SK-N-SH (cell line): ENCODE results near the gene FLYWCH2. TPM values are rescaled to one million over a fixed set of nuclear protein-coding genes. Genes with fewer than 3 reads are reported as not detected.

ENCODE experiments used
- CTCF ChIA-PET: fragments of 300-600, 350-600 bp; formaldehyde crosslinking; extraction: SDS; loops from one replicate; lab custom pipeline; 2021; lab: Yijun Ruan, JAX
- POLR2A ChIA-PET: fragments of 350-600 bp; sonication (Branson Sonifier 250); formaldehyde crosslinking; extraction: SDS; loops from one replicate; lab custom pipeline; 2020; ENCODE audit warnings: antibody characterized with exemption, inconsistent platforms; lab: Yijun Ruan, JAX
- DNase-seq: peaks from one replicate; pipeline ENCODE4 v3.0.0; 2012
- H2AFZ ChIP-seq: fragments of 200-600 bp; sonication (generic); 2 replicates; pipeline ENCODE4 v1.8.1; 2016; ENCODE audit warnings: antibody characterized with exemption, mild to moderate bottlenecking, low read depth
- H3F3A ChIP-seq: fragments of 200-600 bp; sonication (generic); replicated peaks from 2 replicates; pipeline ENCODE3; 2016; ENCODE audit warnings: antibody characterized with exemption, mild to moderate bottlenecking; ENCODE audit not compliant: insufficient read depth
- H3K27ac ChIP-seq, 2 experiments: fragments of 200-500 bp in 1 of 2; fragments of 200-600 bp in 1 of 2; sonication (Bioruptor generic) in 1 of 2; sonication (generic), shearing (Covaris generic) in 1 of 2; 2 replicates each; pipeline versions ENCODE4 v1.5.1 to v1.6.1; 2014 to 2016; ENCODE audit warnings: low read depth in 2 of 2, inconsistent platforms in 1 of 2, low read length in 1 of 2, mild to moderate bottlenecking in 1 of 2, mixed read lengths in 1 of 2
- H3K27me3 ChIP-seq: fragments of 200-600 bp; sonication (generic), shearing (Covaris generic); 2 replicates; pipeline ENCODE4 v1.6.1; 2016; ENCODE audit warnings: mixed run types; ENCODE audit not compliant: insufficient read depth
- H3K36me3 ChIP-seq, 2 experiments: fragments of 200-500 bp in 1 of 2; fragments of 200-600 bp in 1 of 2; sonication (Bioruptor generic) in 1 of 2; sonication (generic) in 1 of 2; replicated peaks in 1 of 2; 2 replicates each; pipeline versions ENCODE3 to v1.5.1; 2014 to 2016; ENCODE audit warnings: low read length in 1 of 2, mild to moderate bottlenecking in 1 of 2; ENCODE audit not compliant: insufficient read depth in 2 of 2, control insufficient read depth in 1 of 2
- H3K4me1 ChIP-seq, 2 experiments: fragments of 200-500 bp in 1 of 2; fragments of 200-600 bp in 1 of 2; sonication (Bioruptor generic) in 1 of 2; sonication (generic), shearing (Covaris generic) in 1 of 2; 2 replicates each; pipeline versions ENCODE4 v1.5.1 to v1.6.1; 2014 to 2016; ENCODE audit warnings: low read depth in 1 of 2, low read length in 1 of 2, mixed run types in 1 of 2; ENCODE audit not compliant: insufficient read depth in 2 of 2, control insufficient read depth in 1 of 2
- H3K4me2 ChIP-seq: fragments of 200-600 bp; sonication (generic), shearing (Covaris generic); 2 replicates; pipeline ENCODE4 v1.6.1; 2017; ENCODE audit warnings: mixed run types
- H3K4me3 ChIP-seq, 2 experiments: fragments of 200-500 bp in 1 of 2; fragments of 200-600 bp in 1 of 2; sonication (Bioruptor generic) in 1 of 2; sonication (generic), shearing (Covaris generic) in 1 of 2; 2 replicates each; pipeline versions ENCODE4 v1.5.1 to v1.8.1; 2014 to 2016; ENCODE audit warnings: low read depth in 2 of 2, inconsistent platforms in 1 of 2, low read length in 1 of 2, mild to moderate bottlenecking in 1 of 2, mixed read lengths in 1 of 2, moderate library complexity in 1 of 2
- H3K79me2 ChIP-seq: fragments of 200-600 bp; sonication (generic); 2 replicates; pipeline ENCODE4 v1.8.1; 2017; ENCODE audit warnings: mild to moderate bottlenecking; ENCODE audit not compliant: insufficient read depth
- H3K9ac ChIP-seq: fragments of 200-600 bp; sonication (generic); 2 replicates; pipeline ENCODE4 v1.6.1; 2017; ENCODE audit warnings: mixed run types
- H3K9me2 ChIP-seq: fragments of 200-600 bp; sonication (generic); 2 replicates; pipeline ENCODE4 v1.6.1; 2017; ENCODE audit warnings: mixed run types
- H3K9me3 ChIP-seq: fragments of 200-600 bp; sonication (generic); 2 replicates; pipeline ENCODE4 v1.6.1; 2017; ENCODE audit warnings: mixed run types, mild to moderate bottlenecking, moderate library complexity
- H4K20me1 ChIP-seq: fragments of 200-600 bp; sonication (generic); 2 replicates; pipeline ENCODE4 v1.6.1; 2017; ENCODE audit warnings: mild to moderate bottlenecking, mixed run types; ENCODE audit not compliant: insufficient read depth
- CHD2 ChIP-seq: fragments of 150-350 bp; IDR thresholded peaks from 2 replicates; pipeline ENCODE4 v1.6.1; 2018; ENCODE audit warnings: low read length; ENCODE audit not compliant: partially characterized antibody
- CTCF ChIP-seq: fragments of 200-600 bp; sonication (generic); IDR thresholded peaks from 2 replicates; pipeline ENCODE4 v1.6.1; 2017; ENCODE audit warnings: antibody characterized with exemption, mild to moderate bottlenecking, moderate library complexity
- EP300 ChIP-seq, 2 experiments: IDR thresholded peaks; 2 replicates each; pipeline versions ENCODE4 v1.4.0 to v1.6.1; 2012; ENCODE audit warnings: borderline replicate concordance in 1 of 2, low read depth in 1 of 2, low read length in 1 of 2
- EZH2phosphoT487 ChIP-seq: fragments of 200-600 bp; sonication (generic); IDR thresholded peaks from 2 replicates; pipeline ENCODE4 v1.6.1; 2017; ENCODE audit warnings: low read depth, mixed run types, mild to moderate bottlenecking, antibody characterized with exemption, moderate library complexity, borderline replicate concordance
- FOSL2 ChIP-seq: IDR thresholded peaks from 2 replicates; pipeline ENCODE4 v1.4.0; 2012; ENCODE audit warnings: low read depth, mild to moderate bottlenecking, moderate library complexity, borderline replicate concordance
- FOXJ3 ChIP-seq: sonication (generic); formaldehyde crosslinking; IDR thresholded peaks from 2 replicates; pipeline ENCODE4 v1.5.1; 2020; ENCODE audit warnings: mild to moderate bottlenecking, missing genetic modification reagents
- GABPA ChIP-seq: IDR thresholded peaks from 2 replicates; pipeline ENCODE4 v1.4.0; 2012; ENCODE audit warnings: low read depth, mild to moderate bottlenecking
- GATA2 ChIP-seq: sonication (generic); formaldehyde crosslinking; IDR thresholded peaks from 2 replicates; pipeline ENCODE4 v1.5.0; 2020; ENCODE audit warnings: mild to moderate bottlenecking, missing genetic modification reagents
- JUND ChIP-seq: IDR thresholded peaks from 2 replicates; pipeline ENCODE4 v1.4.0; 2012
- MXI1 ChIP-seq: IDR thresholded peaks from 2 replicates; pipeline ENCODE4 v1.6.1; 2012; ENCODE audit warnings: mild to moderate bottlenecking, low read depth, low read length, improper control_type of control experiment
- NRF1 ChIP-seq: IDR thresholded peaks from 2 replicates; pipeline ENCODE4 v1.6.1; 2012; ENCODE audit warnings: low read depth, mild to moderate bottlenecking, low read length
- POLR2AphosphoS5 ChIP-seq: IDR thresholded peaks from 2 replicates; pipeline ENCODE4 v1.6.1; 2012; ENCODE audit warnings: low read depth, low read length
- RAD21 ChIP-seq: IDR thresholded peaks from 2 replicates; pipeline ENCODE4 v1.6.1; 2012; ENCODE audit warnings: mild to moderate bottlenecking, low read length
- RCOR1 ChIP-seq: fragments of 150-350 bp; IDR thresholded peaks from 2 replicates; pipeline ENCODE4 v1.6.1; 2017; ENCODE audit warnings: antibody characterized with exemption, low read length
- REST ChIP-seq: IDR thresholded peaks from 2 replicates; pipeline ENCODE4 v1.6.1; 2012; ENCODE audit warnings: mild to moderate bottlenecking, low read depth, low read length, moderate library complexity
- RFX5 ChIP-seq: IDR thresholded peaks from 2 replicates; pipeline ENCODE4 v1.6.1; 2012; ENCODE audit warnings: mild to moderate bottlenecking, improper control_type of control experiment, low read length
- RXRA ChIP-seq: IDR thresholded peaks from 2 replicates; pipeline ENCODE4 v1.4.0; 2012; ENCODE audit warnings: low read depth, mild to moderate bottlenecking, borderline replicate concordance
- SIN3A ChIP-seq: IDR thresholded peaks from 2 replicates; pipeline ENCODE4 v1.6.1; 2012; ENCODE audit warnings: low read depth, mild to moderate bottlenecking, low read length, moderate library complexity, borderline replicate concordance
- TAF1 ChIP-seq: IDR thresholded peaks from 2 replicates; pipeline ENCODE4 v1.6.1; 2012; ENCODE audit warnings: low read depth, mild to moderate bottlenecking, low read length, moderate library complexity, borderline replicate concordance
- USF1 ChIP-seq: IDR thresholded peaks from 2 replicates; pipeline ENCODE4 v1.4.0; 2012; ENCODE audit warnings: low read depth, borderline replicate concordance
- USF2 ChIP-seq: fragments of 150-350 bp; IDR thresholded peaks from 2 replicates; pipeline ENCODE4 v1.6.1; 2017; ENCODE audit warnings: antibody characterized with exemption, low read length, low read depth, borderline replicate concordance
- YY1 ChIP-seq: IDR thresholded peaks from 2 replicates; pipeline ENCODE4 v1.4.0; 2012; ENCODE audit warnings: low read depth, mild to moderate bottlenecking
- ZBTB33 ChIP-seq: IDR thresholded peaks from 2 replicates; pipeline ENCODE4 v1.4.0; 2012; ENCODE audit warnings: low read depth, borderline replicate concordance
- WGBS: methylation state at CpG from one replicate; pipeline ENCODE4 v1.1.6; 2017; ENCODE audit warnings: low lambda C conversion rate; 5-methylcytosine and 5-hydroxymethylcytosine counted together
- polyA plus RNA-seq, 3 experiments: library from polyadenylated mRNA; depleted of rRNA; stranded (reverse); fragments of >200 nt; gene quantifications; 2 replicates each; pipeline ENCODE4 v1.2.3, GENCODE V29; 2012

FLYWCH2 gene
- polyA plus RNA-seq, 1 of the 3 experiments (the other 2 are of a cell fraction), result 64.8 TPM

- WGBS, result 2% methylated on average over 38 of the region's 51 CpGs
- CTCF ChIA-PET, result interaction anchor here (0.8 to 2.1 kb wide), 6 partner anchors 15 to 66 kb away, joined by 3 to 10 read pairs (median 5); no protein-coding TSS in a partner anchor
- TF ChIP-seq FOXJ3 (CRISPR knock-in tag), result no peak
- no peak for TF ChIP-seq EP300 (IDR thresholded peaks at IDR 0.05; ENCODE audit: borderline replicate concordance in 1 of 2, low read depth in 1 of 2, low read length in 1 of 2)
- TF ChIP-seq JUND, result no peak
- TF ChIP-seq POLR2AphosphoS5, result peak; percentile 99
- TF ChIP-seq REST, result peak; percentile 81; the same call in 1 of the 2 replicates
- peak; percentile 25; the same call in 1 of the 2 replicates for TF ChIP-seq GABPA
- TF ChIP-seq SIN3A, result peak; percentile 87
- TF ChIP-seq GATA2 (CRISPR knock-in tag), result no peak
- peak; percentile 78; the same call in 1 of the 2 replicates for TF ChIP-seq MXI1
- TF ChIP-seq YY1, result no peak
- TF ChIP-seq TAF1, result peak; percentile 99
- 0 out of 2 replicates have a peak, but pooled peaks have one; percentile 0 for TF ChIP-seq RCOR1
- TF ChIP-seq CTCF, result no peak
- TF ChIP-seq RXRA, result no peak
- TF ChIP-seq FOSL2, result no peak
- TF ChIP-seq NRF1, result no peak
- TF ChIP-seq RFX5, result no peak
- no peak for TF ChIP-seq ZBTB33
- TF ChIP-seq USF2, result no peak
- TF ChIP-seq USF1, result no peak
- no peak for TF ChIP-seq EZH2phosphoT487
- TF ChIP-seq CHD2, result peak; percentile 46
- no peak for TF ChIP-seq RAD21
Measured at GRCh38 chr16:2905241-2905987, 22.4 kb downstream of the FLYWCH2 start.

More at GRCh38 chr16:2905241-2905987, 22.4 kb downstream of the FLYWCH2 start:
- 0 out of 2 replicates have a peak overlapping the region, but pooled peaks have one; percentile 72 for H2AFZ ChIP-seq
- H3K79me2 ChIP-seq, result peaks cover 3% of the 10 kb centered on the region; the same call in 1 of the 2 replicates
- no peaks in the 10 kb centered on the region for H3K9me3 ChIP-seq
- H3K4me1 ChIP-seq, result peaks cover 6 to 8% of the 10 kb centered on the region in 2 experiments; a peak in 2 of 4 replicates
- peaks cover 23% of the 10 kb centered on the region for H3F3A ChIP-seq
- H4K20me1 ChIP-seq, result no peaks in the 10 kb centered on the region
- no peaks in the 10 kb centered on the region for H3K36me3 ChIP-seq
- no peaks in the 10 kb centered on the region for H3K27me3 ChIP-seq
- peak overlapping the region; percentile 73 to 95 for H3K4me3 ChIP-seq
- peak overlapping the region; percentile 98 for H3K4me2 ChIP-seq
- H3K9me2 ChIP-seq, result no peaks in the 10 kb centered on the region
- H3K9ac ChIP-seq, result peak overlapping the region; percentile 88
- POLR2A ChIA-PET, result interaction anchor here (0.6 to 1.1 kb wide), 2 partner anchors 14 to 22 kb away, joined by 3 to 9 read pairs; partner anchors contain the start of gene FLYWCH2
- H3K27ac ChIP-seq, result peak overlapping the region; percentile 72 to 80
- peak; percentile 95 for DNase-seq
